AG09319 (cell line): Measurements from ENCODE around the gene STX18.

Experiments
- DNase-seq: peaks from one replicate; pipeline ENCODE4 v3.0.0-alpha.2; 2010; ENCODE audit warnings: low read depth; ENCODE audit errors: extremely low read depth
- CTCF ChIP-seq: IDR thresholded peaks from 2 replicates; pipeline ENCODE4 v1.5.1; 2011; ENCODE audit warnings: low read depth, mild to moderate bottlenecking, inconsistent platforms, low read length, moderate library complexity

STX18 gene

GRCh38 chr4:4412641-4413372 is 129.0 kb downstream of the STX18 start:
- DNase-seq: no peak
- TF ChIP-seq CTCF: no peak

GRCh38 chr4:4411906-4412305 is 129.9 kb downstream of the STX18 start:
- no peak for TF ChIP-seq CTCF
- no peak for DNase-seq

- no peak for DNase-seq
- no peak for TF ChIP-seq CTCF
Observed at GRCh38 chr4:4410271-4410670, 131.6 kb downstream of the STX18 start.

GRCh38 chr4:4409416-4410115 is 132.3 kb downstream of the STX18 start:
- DNase-seq: no peak
- TF ChIP-seq CTCF: no peak

- no peak for TF ChIP-seq CTCF
- no peak for DNase-seq
Observed at GRCh38 chr4:4408576-4409335, 133.1 kb downstream of the STX18 start.

- no peak for TF ChIP-seq CTCF
- DNase-seq: no peak
Observed at GRCh38 chr4:4408132-4408523, 133.7 kb downstream of the STX18 start.
